ENCODE data around the gene TOGARAM1.

TOGARAM1 gene

GRCh38 chr14:45103806-45104205, 141.8 kb downstream of the TOGARAM1 start:
- DNase-seq, result no peak

- DNase-seq, result no peak
Measured at GRCh38 chr14:45104561-45104960, 142.6 kb downstream of the TOGARAM1 start.

- no peak for DNase-seq
Measured at GRCh38 chr14:45112896-45113781, 151.1 kb downstream of the TOGARAM1 start.

GRCh38 chr14:45114327-45114726, 152.3 kb downstream of the TOGARAM1 start:
- no peak for DNase-seq

GRCh38 chr14:45118594-45118993, 156.6 kb downstream of the TOGARAM1 start:
- DNase-seq, result no peak

- DNase-seq, result no peak
Measured at GRCh38 chr14:45120096-45120495, 158.1 kb downstream of the TOGARAM1 start.

- no peak for DNase-seq
Measured at GRCh38 chr14:45123271-45123670, 161.3 kb downstream of the TOGARAM1 start.

Data from CD4-positive, alpha-beta T cell treated with Interleukin-17A for 4 hours (primary cell).